Right atrium auricular region (tissue), 2 donors: ENCODE results near the gene FGF21. TPM values are rescaled to one million over a fixed set of nuclear protein-coding genes. Genes with fewer than 3 reads are reported as not detected.
A peak's percentile ranks its signal among the peaks of the same experiment; 100 is the strongest.
"Not testable (repeated sequence)": the region's sequence is repeated elsewhere in the genome, so short reads cannot be mapped to it uniquely, and the experiment has no call there.

Experiments
- DNase-seq: peaks from one replicate; pipeline ENCODE4 v3.0.0-alpha.2; 2019; ENCODE audit warnings: low spot score
- H3K27ac ChIP-seq, 2 donors: fragments of 200-600 bp; sonication (generic); 1 replicate in 1 of 2; 2 replicates in 1 of 2; pipeline ENCODE4 v1.5.1; 2016 to 2019
- H3K27me3 ChIP-seq, 2 donors: fragments of 200-600 bp; sonication (generic); one replicate each; pipeline versions ENCODE4 v1.5.1 to v1.6.0; 2017 to 2019
- H3K36me3 ChIP-seq: fragments of 200-600 bp; sonication (generic); one replicate; pipeline ENCODE4 v1.5.1; 2016
- H3K4me1 ChIP-seq, 2 donors: fragments of 200-600 bp; sonication (generic); one replicate each; pipeline versions ENCODE4 v1.5.1 to v1.6.0; 2017 to 2019
- H3K4me3 ChIP-seq, 2 donors: fragments of 200-600 bp; sonication (generic); 1 replicate in 1 of 2; 2 replicates in 1 of 2; pipeline ENCODE4 v1.5.1; 2017 to 2019; ENCODE audit warnings: mild to moderate bottlenecking in 1 of 2, moderate library complexity in 1 of 2
- H3K9me3 ChIP-seq, 2 donors: fragments of 200-600 bp; sonication (generic); one replicate each; pipeline ENCODE4 v1.5.1; 2019
- total RNA-seq, 2 donors: library from RNA; depleted of rRNA; stranded (reverse); fragments of >200 nt; gene quantifications; one replicate each; pipeline ENCODE4 v1.1.0, GENCODE V29; 2016
- TF ChIP-seq, protein P1 (sequence below), 2 donors: fragments of 200-600 bp; sonication (generic); IDR thresholded peaks; one replicate each; pipeline ENCODE4 v1.5.1; 2019; ENCODE audit warnings: antibody characterized with exemption in 2 of 2

The FGF21 gene
- total RNA-seq, 2 donors from 2014 or later, result not detected

DNA sequence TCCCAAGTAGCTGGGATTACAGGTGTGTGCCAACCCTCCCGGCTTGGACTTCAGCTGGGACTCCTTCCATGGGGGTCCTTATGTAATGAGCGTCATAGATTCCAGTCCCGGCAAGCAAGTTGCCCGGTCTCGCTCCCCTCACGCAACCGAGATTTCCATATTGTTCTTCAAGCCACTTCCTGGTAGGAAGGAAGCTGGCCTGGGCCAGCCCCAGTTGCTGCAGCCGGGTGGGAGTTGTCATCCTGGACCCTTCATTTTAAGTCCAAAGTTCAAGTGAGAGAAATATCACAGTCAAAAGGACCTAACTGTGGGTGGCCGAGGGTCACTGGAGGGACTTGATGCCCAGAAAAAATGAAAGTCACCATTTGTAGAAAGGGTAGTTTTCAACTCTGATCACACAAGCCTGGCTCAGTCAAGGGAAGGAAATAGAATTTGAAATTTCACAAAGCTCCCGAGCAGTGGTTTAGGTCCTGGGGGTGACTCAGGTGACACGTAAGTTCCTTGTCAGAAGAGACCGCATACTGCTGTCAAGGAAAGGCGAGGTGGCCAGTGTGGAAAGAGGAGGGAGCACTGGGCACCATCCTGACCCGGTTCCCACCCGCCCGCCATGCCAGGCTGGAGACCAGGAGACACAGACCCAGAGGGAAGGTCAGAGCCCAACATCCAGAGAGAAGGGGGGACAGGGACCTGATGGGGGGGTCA lies 5.3 kb downstream of the FGF21 start:
- Histone ChIP-seq H3K9me3 (no peaks in the 10 kb centered on the region), H3K27me3 (no peaks in the 10 kb centered on the region), H3K4me1 (no peaks in the 10 kb centered on the region), H3K36me3 (no peaks in the 10 kb centered on the region), H3K4me3 (no peak overlapping the region), H3K27ac (peak overlapping the region; percentile 46 to 58)
- TF ChIP-seq, protein P1, sequence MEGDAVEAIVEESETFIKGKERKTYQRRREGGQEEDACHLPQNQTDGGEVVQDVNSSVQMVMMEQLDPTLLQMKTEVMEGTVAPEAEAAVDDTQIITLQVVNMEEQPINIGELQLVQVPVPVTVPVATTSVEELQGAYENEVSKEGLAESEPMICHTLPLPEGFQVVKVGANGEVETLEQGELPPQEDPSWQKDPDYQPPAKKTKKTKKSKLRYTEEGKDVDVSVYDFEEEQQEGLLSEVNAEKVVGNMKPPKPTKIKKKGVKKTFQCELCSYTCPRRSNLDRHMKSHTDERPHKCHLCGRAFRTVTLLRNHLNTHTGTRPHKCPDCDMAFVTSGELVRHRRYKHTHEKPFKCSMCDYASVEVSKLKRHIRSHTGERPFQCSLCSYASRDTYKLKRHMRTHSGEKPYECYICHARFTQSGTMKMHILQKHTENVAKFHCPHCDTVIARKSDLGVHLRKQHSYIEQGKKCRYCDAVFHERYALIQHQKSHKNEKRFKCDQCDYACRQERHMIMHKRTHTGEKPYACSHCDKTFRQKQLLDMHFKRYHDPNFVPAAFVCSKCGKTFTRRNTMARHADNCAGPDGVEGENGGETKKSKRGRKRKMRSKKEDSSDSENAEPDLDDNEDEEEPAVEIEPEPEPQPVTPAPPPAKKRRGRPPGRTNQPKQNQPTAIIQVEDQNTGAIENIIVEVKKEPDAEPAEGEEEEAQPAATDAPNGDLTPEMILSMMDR (IDR thresholded peaks at IDR 0.05), result no peak
- DNase-seq, result no peak

DNA sequence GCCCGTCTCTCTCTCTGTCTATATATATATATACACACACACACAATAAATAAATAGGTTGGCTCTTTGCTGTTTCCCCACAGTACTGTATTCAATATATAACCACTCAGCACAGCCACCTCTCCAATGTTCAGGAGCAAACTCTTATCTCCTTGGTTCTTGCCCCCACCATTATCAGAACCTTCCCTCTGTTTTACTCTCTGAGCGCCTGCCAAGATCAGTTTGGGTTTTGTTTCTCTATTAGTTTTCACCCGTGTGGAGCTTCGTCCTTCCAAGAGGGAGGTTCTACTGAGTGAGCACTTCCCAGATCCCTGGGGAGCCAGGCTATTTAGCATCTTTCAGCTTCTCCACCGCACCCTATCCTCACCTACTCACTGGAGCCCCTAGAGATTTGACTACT lies 10.5 kb downstream of the FGF21 start:
- not testable (repeated sequence) for H3K27ac ChIP-seq, DNase-seq, H3K4me1 ChIP-seq, H3K36me3 ChIP-seq, H3K27me3 ChIP-seq, H3K4me3 ChIP-seq, H3K9me3 ChIP-seq

DNA sequence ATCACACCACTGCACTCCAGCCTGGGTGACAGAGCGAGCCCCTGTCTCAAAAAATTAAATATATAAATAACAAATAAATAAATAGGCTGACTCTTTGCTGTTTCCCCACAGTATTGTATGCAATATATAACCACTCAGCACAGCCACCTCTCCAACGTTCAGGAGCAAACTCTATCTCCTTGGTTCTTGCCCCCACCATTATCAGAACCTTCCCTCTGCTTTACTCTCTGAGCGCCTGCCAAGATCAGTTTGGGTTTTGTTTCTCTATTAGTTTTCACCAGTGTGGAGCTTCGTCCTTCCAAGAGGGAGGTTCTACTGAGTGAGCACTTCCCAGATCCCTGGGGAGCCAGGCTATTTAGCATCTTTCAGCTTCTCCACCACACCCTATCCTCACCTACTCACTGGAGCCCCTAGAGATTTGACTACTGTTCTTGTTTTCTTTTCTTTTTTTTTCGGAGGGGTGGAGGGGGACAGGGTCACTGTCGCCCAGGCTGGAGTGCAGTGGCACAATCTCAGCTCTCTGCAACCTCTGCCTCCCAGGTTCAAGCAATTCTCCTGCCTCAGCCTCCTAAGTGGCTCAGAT lies 12.9 kb downstream of the FGF21 start:
- H3K4me1 ChIP-seq, DNase-seq, H3K27ac ChIP-seq, H3K4me3 ChIP-seq, H3K9me3 ChIP-seq, H3K27me3 ChIP-seq, H3K36me3 ChIP-seq: not testable (repeated sequence)

DNA sequence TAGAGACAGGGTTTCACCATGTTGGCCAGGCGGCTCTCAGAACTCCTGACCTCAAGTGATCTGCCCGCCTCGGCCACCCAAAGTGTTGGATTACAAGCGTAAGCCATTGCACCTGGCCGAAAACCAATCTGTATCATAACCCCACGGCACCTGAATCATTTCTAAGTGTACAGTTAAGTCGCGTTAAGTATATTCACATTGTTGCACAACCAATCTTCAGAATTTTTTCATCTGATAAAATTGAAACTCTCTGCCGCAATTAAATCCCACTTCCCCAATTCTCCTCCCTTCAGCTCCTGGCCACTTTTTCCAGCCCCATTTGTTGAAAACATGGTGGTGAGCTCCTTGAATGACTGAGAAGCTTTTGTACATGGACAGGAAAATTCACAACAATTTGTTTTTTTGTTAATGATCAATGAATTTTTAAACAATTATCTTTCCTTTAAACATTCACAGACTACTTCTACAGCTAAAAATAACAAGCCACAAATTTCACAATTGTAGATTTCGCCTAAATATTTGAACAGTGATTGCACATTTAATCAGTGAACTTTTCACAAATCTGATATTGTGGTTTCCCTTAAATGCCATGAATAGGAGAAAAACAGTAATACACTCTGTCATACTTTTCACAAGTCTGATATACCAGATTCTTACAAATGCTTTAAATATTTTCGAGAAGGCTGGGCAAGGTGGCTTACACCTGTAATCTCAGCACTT lies 13.8 kb downstream of the FGF21 start:
- Histone ChIP-seq H3K4me3 (no peak overlapping the region), H3K9me3 (no peaks in the 10 kb centered on the region), H3K4me1 (peaks cover 0 to 5% of the 10 kb centered on the region in 2 donors), H3K27ac (no peak overlapping the region), H3K27me3 (no peaks in the 10 kb centered on the region), H3K36me3 (no peaks in the 10 kb centered on the region)
- TF ChIP-seq, protein P1 (IDR thresholded peaks at IDR 0.05), result no peak
- DNase-seq, result no peak

DNA sequence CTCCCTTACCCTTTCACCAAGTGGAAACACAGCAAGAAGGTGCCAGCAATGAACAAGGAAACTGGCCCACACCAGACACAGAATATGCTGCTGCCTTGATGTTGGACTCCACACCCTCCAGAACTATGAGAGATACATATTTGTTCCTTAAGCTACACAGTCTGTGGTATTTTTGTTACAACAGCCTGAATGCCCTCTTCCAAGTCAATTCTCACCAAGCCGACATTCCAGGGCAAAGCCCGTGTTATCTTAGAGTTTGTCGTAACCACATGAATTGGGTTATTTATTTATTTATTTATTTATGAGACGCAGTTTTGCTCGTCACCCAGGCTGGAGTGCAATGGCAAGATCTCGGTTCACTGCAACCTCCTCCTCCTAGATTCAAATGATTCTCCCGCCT lies 14.9 kb downstream of the FGF21 start:
- H3K27ac ChIP-seq, result no peak overlapping the region
- H3K4me1 ChIP-seq, result peaks cover 0 to 5% of the 10 kb centered on the region in 2 donors
- TF ChIP-seq, protein P1 (IDR thresholded peaks at IDR 0.05), result no peak
- H3K27me3 ChIP-seq, result no peaks in the 10 kb centered on the region
- H3K4me3 ChIP-seq, result no peak overlapping the region
- no peaks in the 10 kb centered on the region for H3K36me3 ChIP-seq
- H3K9me3 ChIP-seq, result no peaks in the 10 kb centered on the region
- DNase-seq, result no peak

DNA sequence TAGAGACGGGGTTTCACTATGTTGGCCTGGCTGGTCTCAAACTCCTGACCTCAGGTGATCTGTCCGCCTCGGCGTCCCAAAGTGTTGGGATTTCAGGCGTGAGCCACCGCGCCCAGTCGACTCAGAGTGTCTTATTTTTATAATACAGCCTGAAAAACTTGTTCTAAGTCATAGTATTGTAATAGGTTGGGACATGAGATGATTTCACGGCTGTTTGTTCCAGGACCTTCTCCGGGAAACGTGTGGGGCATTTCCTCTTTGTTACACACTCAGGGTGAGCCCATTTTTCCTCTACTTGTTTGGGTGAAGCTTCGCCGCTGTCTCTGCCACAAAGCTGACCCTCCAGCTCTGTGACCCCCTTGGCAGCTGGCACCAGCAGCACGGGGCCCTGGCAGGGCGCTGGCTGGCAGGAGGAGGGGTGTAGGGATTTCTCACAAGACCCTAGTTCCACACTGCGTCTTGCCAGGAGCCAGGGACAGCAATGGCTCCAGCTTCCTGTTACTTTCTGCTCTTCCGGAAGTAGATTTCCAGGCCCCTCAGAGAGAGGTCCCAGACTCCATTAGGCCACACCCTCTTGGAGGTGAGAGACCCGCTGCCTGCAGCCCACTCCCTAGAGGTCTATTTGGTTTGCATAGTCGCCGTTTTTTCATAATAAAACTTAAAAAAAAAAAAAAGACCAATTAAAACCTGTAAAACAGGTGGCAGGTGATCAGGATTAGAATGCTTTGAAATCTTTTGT lies 15.6 kb downstream of the FGF21 start:
- TF ChIP-seq, protein P1 (IDR thresholded peaks at IDR 0.05), result no peak
- H3K27me3 ChIP-seq, result no peaks in the 10 kb centered on the region
- H3K4me3 ChIP-seq, result no peak overlapping the region
- H3K27ac ChIP-seq, result no peak overlapping the region
- DNase-seq, result no peak
- no peaks in the 10 kb centered on the region for H3K9me3 ChIP-seq
- H3K4me1 ChIP-seq, result peaks cover 0 to 5% of the 10 kb centered on the region in 2 donors
- no peaks in the 10 kb centered on the region for H3K36me3 ChIP-seq
